Medulla oblongata (tissue), 1 donor: Measurements from ENCODE around the gene APC.
"Not testable (repeated sequence)": the region's sequence is repeated elsewhere in the genome, so short reads cannot be mapped to it uniquely, and the experiment has no call there.

ENCODE experiments used
- DNase-seq: peaks from one replicate; pipeline ENCODE4 v3.0.0-alpha.2; 2015; ENCODE audit errors: extremely low spot score

APC gene

DNA sequence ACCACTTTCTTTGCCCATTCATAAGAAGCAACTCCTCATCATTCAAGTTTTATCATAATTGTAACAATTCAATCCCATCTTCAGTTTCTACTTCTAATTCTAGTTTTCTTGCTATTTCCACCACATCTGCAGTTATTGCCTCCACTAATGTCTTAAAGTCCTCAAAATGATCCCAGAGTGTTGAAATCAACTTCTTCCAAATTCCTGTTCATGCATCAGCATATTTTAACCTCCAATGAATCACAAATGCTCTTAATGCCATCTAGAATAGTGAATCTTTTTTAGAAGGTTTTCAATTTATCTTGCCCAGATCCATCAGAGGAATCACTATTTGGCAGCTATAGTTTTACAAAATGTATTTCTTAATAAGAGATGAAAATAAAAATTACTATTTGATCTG lies 120.2 kb downstream of the APC start:
- no peak for DNase-seq

- DNase-seq, result not testable (repeated sequence)
These were observed 122.9 kb downstream of the APC start for GRCh38 chr5:112860571-112860928.

- DNase-seq, result peak; percentile 99
These were observed 123.4 kb downstream of the APC start, which contains the start of gene SRP19 for GRCh38 chr5:112860929-112861637. Gene SRP19 (plus strand): TSS chr5:112861287. CDS start chr5:112861377, 90 bp downstream.

- no peak for DNase-seq
These were observed 123.9 kb downstream of the APC start for GRCh38 chr5:112861638-112861985.

DNA sequence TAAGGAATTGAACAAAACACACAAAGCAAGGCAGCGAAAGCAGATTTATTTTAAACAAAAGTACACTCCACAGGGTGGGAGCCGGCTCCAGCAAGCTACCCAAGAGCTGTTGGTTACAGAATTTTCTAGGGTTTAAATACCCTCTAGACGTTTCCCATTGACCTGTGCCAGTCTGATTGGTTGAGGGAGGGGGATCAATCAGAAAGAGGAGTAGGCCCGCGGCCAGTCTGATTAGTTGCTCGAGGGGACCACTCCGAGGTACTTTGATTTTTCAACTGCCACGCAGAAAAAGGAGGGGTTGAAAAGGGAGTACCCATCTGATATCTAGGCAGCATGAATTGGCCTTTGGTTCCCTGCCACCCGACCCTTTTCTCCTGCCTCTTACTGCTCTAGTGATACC lies 124.4 kb downstream of the APC start:
- DNase-seq, result no peak

DNA sequence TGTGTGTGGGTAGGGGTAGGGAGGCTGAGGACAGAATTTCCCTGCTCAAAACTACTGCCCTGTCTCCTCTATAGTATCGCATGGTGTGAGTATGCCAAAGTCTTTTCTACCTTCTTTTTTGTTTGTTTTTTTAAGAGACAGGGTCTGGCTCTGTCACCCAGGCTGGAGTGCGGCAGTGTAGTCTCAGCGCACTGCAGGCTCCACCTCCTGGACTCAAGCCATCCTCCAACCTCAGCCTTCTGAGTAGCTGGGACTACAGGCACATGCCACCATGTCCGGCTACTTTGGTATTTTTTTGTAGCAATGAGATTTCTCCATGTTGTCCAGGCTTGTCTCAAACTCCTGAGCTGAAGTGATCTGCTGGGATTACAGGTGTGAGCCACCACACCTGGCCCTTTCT lies 125.9 kb downstream of the APC start:
- no peak for DNase-seq

GRCh38 chr5:112865128-112865527 lies 127.4 kb downstream of the APC start:
- DNase-seq, result no peak

DNA sequence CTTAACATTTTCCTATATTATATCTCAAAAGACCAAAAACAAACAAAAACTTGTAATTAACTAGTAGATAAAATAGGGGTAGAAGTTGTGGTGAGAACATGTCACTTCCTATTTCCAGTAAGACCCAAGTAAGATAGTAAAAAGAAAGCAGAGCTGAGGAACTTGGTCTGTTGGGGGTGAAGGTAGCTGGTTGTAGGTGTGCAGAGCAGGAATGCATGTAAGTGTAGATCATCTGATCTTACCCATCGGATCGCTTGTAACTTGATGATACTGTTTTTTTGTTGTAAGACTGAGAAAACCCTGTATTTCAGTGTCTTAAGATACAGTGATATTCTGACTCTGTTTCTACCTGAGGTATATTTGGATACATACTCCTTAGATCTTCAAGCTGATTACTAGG lies 129.1 kb downstream of the APC start:
- no peak for DNase-seq

DNA sequence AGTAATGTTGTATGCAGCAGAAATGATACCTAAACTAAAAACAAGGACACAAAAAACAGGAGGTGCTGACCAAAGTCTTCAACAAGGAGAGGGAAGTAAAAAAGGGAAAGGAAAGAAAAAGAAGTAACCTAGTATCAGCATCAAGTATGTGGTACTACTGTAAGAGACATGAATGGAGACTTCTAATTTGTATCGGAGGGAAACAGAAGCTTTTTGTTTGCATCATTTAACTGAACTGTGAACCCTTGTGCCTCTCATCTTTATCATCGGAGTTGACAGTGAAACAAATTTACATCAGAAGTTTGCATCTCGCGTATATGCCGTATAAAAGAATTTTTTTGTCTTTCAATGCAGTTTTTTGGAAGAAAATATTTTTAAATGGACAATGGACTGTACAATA lies 129.7 kb downstream of the APC start:
- peak; percentile 58 for DNase-seq

GRCh38 chr5:112869948-112870347 lies 132.3 kb downstream of the APC start:
- DNase-seq, result no peak

DNA sequence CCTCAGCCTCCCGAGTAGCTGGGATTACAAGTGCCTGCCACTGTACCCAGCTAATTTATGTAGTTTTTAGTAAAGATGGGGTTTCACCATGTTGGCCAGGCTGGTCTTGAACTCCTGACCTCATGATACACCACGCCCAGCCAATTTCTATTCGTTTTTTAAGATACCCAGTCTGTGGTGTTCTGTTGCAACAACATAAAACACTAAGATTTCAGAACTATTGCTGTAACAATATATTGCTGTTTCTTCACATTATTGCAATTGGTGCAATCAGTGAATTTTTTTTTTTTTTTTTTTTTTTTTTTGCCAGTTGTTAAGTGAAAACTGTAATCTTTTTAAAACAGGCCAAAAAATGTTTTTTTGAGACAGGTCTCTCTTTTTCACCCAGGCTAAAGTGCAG lies 133.3 kb downstream of the APC start:
- DNase-seq, result no peak

- no peak for DNase-seq
These were observed 138.7 kb downstream of the APC start for GRCh38 chr5:112876362-112876761.

GRCh38 chr5:112878101-112878500 lies 140.4 kb downstream of the APC start:
- no peak for DNase-seq

GRCh38 chr5:112878760-112879159 lies 141.1 kb downstream of the APC start:
- no peak for DNase-seq

- DNase-seq, result no peak
These were observed 142.7 kb downstream of the APC start for GRCh38 chr5:112880219-112880964.

GRCh38 chr5:112883192-112883591 lies 145.5 kb downstream of the APC start:
- DNase-seq, result no peak

- peak; percentile 78 for DNase-seq
These were observed 147.3 kb downstream of the APC start for GRCh38 chr5:112885001-112885400.

DNA sequence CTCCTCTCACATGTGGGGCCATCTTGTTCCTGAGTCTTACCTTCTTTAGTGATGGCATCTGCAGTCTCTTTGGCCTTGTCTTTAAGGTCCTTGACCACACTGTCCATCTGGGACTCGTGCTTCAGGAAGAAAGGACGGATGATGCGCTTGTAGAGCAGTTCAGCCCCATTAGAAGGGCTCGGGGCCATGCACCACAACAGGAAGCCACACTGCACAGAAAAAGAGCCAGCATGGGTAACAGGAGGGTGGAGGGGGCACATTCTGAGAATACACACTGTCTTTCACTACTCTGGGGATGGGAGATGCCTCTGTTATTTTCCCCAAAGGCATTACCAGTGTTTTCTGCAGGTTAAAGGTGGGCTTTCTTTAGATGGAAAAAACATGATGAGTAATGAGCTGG lies 149.3 kb downstream of the APC start:
- no peak for DNase-seq

DNA sequence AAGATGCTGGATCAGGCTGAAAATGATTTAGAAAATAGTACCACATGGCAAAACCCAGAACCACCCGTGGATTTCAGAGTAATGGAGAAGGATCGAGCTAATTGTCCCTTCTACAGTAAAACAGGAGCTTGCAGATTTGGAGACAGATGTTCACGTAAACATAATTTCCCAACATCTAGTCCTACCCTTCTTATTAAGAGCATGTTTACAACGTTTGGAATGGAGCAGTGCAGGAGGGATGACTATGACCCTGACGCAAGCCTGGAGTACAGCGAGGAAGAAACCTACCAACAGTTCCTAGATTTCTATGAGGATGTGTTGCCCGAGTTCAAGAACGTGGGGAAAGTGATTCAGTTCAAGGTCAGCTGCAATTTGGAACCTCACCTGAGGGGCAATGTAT lies 154.4 kb downstream of the APC start:
- DNase-seq, result not testable (repeated sequence)

DNA sequence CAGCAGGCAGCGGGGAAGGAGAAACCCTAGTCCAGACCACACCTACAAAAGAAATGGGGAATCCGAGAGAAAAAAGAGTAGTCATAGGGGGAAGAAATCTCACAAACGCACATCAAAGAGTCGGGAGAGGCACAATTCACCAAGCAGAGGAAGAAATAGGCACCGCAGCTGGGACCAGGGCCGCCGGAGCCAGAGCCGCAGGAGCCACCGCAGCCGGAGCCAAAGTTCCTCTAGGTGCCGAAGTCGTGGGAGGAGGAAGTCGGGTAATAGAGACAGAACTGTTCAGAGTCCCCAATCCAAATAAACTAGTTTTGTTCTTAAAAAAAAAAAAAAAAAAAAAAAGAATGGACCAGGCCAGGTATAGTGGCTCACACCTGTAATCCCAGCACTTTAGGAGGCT lies 155.1 kb downstream of the APC start:
- DNase-seq, result no peak

GRCh38 chr5:112895682-112896081 lies 158.0 kb downstream of the APC start:
- peak; percentile 39 for DNase-seq
